ENCODE data around the gene GTF3C1. TPM values are rescaled to one million over a fixed set of nuclear protein-coding genes. Genes with fewer than 3 reads are reported as not detected.

The GTF3C1 gene
- total and polyA plus RNA-seq, 2 of the 8 experiments (the other 6 are each of a cell fraction or from before 2014, with no cell fraction given): 89.3 to 126 TPM

DNA sequence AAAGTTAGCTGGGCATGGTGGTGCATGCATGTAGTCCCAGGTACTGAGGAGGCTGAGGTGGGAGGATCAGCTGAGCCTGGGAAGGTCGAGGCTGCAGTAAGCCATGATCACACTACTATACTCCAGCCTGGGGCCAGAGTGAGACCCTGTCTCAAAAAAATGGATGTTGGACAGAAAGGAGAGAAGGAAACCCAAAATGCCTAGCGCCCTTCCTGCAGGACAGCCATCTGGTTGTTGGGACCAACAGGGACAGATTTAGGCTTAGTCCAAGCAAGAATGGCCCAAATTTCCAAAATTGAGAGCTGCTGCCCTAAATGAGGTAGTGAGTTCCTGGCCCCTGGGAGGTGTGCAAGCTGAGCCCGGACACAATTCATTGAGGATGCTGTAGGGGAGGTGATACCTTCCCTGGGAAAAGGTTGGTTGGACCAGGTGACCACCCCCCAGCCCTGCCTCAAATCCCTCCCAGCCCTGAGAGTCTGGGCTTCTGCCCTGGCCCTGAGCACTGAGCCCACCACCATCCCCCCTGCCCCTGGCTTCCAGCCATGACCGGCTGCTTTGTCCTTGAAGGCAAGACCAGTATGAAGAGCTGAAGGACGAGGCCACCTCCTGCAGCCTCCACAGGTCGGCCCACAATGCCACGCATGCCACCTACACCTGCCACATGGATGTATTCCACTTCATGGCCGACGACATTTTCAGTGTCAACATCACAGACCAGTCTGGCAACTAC lies 112.6 kb downstream of the GTF3C1 start:
- Histone ChIP-seq H3K9ac (replicated peaks in 1 of 4; ENCODE audit: extremely low read depth in 1 of 4, low read depth in 3 of 4, low read length in 3 of 4) (no peak overlapping the region), H2BK15ac (ENCODE audit: low read length) (no peak overlapping the region), H4K20me1 (replicated peaks in 1 of 2; ENCODE audit: control insufficient read depth in 1 of 2, insufficient read depth in 2 of 2, low read length in 2 of 2) (peaks cover 0 to 5% of the 10 kb centered on the region in 2 experiments), H2BK5ac (ENCODE audit: low read depth, low read length) (no peak overlapping the region), H2BK120ac (replicated peaks; ENCODE audit: low read depth, low read length) (no peak overlapping the region), H3K4me2 (ENCODE audit: insufficient read depth in 1 of 2, low read depth in 2 of 2, low read length in 2 of 2) (no peak overlapping the region), H3K18ac (ENCODE audit: extremely low read depth, low read length) (no peak overlapping the region), H3K79me2 (ENCODE audit: control insufficient read depth in 1 of 2, insufficient read depth in 2 of 2, low read length in 2 of 2) (no peaks in the 10 kb centered on the region), H2BK12ac (ENCODE audit: low read depth, low read length) (no peak overlapping the region), H3K4ac (replicated peaks; ENCODE audit: insufficient read length, low read depth, low read length) (no peak overlapping the region), H4K8ac (ENCODE audit: extremely low read depth, insufficient read depth, low read length) (no peak overlapping the region; the same call in 1 of the 2 replicates), H3K23ac (ENCODE audit: insufficient read length) (no peak overlapping the region), H2AFZ (ENCODE audit: low read length) (no peak overlapping the region), H3K4me1 (replicated peaks in 1 of 4; ENCODE audit: control insufficient read depth in 3 of 4, insufficient read depth in 4 of 4, low read length in 3 of 4) (peaks cover 0 to 4% (median 0%) of the 10 kb centered on the region in 4 experiments; a peak in 2 of 7 replicates), H2BK20ac (ENCODE audit: low read length) (no peak overlapping the region), H3K23me2 (ENCODE audit: low read depth, low read length) (peaks cover 5% of the 10 kb centered on the region), H4K91ac (replicated peaks; ENCODE audit: insufficient read length, low read length) (no peak overlapping the region), H3K9me3 (ENCODE audit: insufficient read depth in 2 of 2, low read depth in 1 of 2, low read length in 1 of 2) (no peaks in the 10 kb centered on the region), H3K79me1 (ENCODE audit: low read depth, low read length) (0 out of 2 replicates have a peak, but pooled peaks cover 4% of the 10 kb centered on the region), H3K36me3 (ENCODE audit: control insufficient read depth in 2 of 4, insufficient read depth in 4 of 4, low read length in 3 of 4) (no peaks in the 10 kb centered on the region), H3K4me3 (ENCODE audit: extremely low read depth in 1 of 4, insufficient read depth in 2 of 4, low read depth in 3 of 4, low read length in 4 of 4) (no peak overlapping the region), H2AK5ac (ENCODE audit: low read depth, low read length) (no peak overlapping the region), H3K56ac (replicated peaks; ENCODE audit: insufficient read length, low read depth, low read length) (no peak overlapping the region), H3K27me3 (replicated peaks in 1 of 4; ENCODE audit: control insufficient read depth in 3 of 4, extremely low read depth in 1 of 4, insufficient read depth in 3 of 4, low read length in 3 of 4) (no peaks in the 10 kb centered on the region), H3K27ac (ENCODE audit: low read depth, low read length) (no peak overlapping the region), H3K14ac (ENCODE audit: insufficient read length) (no peak overlapping the region), H4K5ac (ENCODE audit: insufficient read length, low read depth, low read length) (no peak overlapping the region)
- peak in 1 of 2 experiments; percentile 24 for DNase-seq (ENCODE audit: low read depth in 1 of 2, low spot score in 2 of 2)
- CTCF ChIA-PET (ENCODE audit: partially characterized antibody): interaction anchor here (1.0 to 1.8 kb wide), 3 partner anchors 9 to 17 kb away, joined by 3 to 5 read pairs (median 4); no protein-coding TSS in a partner anchor
- POLR2A ChIA-PET (ENCODE audit: partially characterized antibody): interaction anchor here (1.7 kb wide), 1 partner anchor 13 kb away, joined by 3 read pairs; no protein-coding TSS in a partner anchor
- 88% methylated on average over 9 of the region's 9 CpGs; no CpG with 5 or more reads in 1 of the 2 experiments for WGBS, 2 experiments (ENCODE audit: extremely low coverage in 1 of 2, insufficient coverage in 1 of 2, insufficient read length in 1 of 2, insufficient replicate concordance in 2 of 2, low coverage in 1 of 2, low lambda C conversion rate in 2 of 2, missing lambda C conversion rate in 1 of 2)
- FAIRE-seq: no peak
- TF ChIP-seq FOSL1 (IDR thresholded peaks at IDR 0.05; ENCODE audit: insufficient read depth, low read depth, low read length) (no peak), JUND (IDR thresholded peaks at IDR 0.05; ENCODE audit: low read length) (no peak), TBP (IDR thresholded peaks at IDR 0.05; ENCODE audit: low read depth, low read length) (no peak), RXRA (IDR thresholded peaks at IDR 0.05; ENCODE audit: insufficient read depth, low read depth, low read length) (no peak), SAP30 (IDR thresholded peaks at IDR 0.05; ENCODE audit: insufficient read depth, insufficient replicate concordance, low read length) (no peak)
- TF ChIP-seq, protein P1, sequence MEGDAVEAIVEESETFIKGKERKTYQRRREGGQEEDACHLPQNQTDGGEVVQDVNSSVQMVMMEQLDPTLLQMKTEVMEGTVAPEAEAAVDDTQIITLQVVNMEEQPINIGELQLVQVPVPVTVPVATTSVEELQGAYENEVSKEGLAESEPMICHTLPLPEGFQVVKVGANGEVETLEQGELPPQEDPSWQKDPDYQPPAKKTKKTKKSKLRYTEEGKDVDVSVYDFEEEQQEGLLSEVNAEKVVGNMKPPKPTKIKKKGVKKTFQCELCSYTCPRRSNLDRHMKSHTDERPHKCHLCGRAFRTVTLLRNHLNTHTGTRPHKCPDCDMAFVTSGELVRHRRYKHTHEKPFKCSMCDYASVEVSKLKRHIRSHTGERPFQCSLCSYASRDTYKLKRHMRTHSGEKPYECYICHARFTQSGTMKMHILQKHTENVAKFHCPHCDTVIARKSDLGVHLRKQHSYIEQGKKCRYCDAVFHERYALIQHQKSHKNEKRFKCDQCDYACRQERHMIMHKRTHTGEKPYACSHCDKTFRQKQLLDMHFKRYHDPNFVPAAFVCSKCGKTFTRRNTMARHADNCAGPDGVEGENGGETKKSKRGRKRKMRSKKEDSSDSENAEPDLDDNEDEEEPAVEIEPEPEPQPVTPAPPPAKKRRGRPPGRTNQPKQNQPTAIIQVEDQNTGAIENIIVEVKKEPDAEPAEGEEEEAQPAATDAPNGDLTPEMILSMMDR (IDR thresholded peaks at IDR 0.05; ENCODE audit: control extremely low read depth in 1 of 3, insufficient read depth in 1 of 3, low read depth in 1 of 3, low read length in 3 of 3): no peak
- TF ChIP-seq, protein P2, sequence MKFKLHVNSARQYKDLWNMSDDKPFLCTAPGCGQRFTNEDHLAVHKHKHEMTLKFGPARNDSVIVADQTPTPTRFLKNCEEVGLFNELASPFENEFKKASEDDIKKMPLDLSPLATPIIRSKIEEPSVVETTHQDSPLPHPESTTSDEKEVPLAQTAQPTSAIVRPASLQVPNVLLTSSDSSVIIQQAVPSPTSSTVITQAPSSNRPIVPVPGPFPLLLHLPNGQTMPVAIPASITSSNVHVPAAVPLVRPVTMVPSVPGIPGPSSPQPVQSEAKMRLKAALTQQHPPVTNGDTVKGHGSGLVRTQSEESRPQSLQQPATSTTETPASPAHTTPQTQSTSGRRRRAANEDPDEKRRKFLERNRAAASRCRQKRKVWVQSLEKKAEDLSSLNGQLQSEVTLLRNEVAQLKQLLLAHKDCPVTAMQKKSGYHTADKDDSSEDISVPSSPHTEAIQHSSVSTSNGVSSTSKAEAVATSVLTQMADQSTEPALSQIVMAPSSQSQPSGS (IDR thresholded peaks at IDR 0.05; ENCODE audit: low read length): no peak
